Measurements from ENCODE around the gene RHOT2. TPM values are rescaled to one million over a fixed set of nuclear protein-coding genes. Genes with fewer than 3 reads are reported as not detected.

The RHOT2 gene
- total and polyA plus RNA-seq, 9 of the 15 experiments (the other 6 are each of a cell fraction or from before 2014, with no cell fraction given): 5.0 to 373 (median 112) TPM

- TF ChIP-seq RREB1 (CRISPR knock-in tag; IDR thresholded peaks at IDR 0.05) (0 out of 2 replicates have a peak, but pooled peaks have one; percentile 11), KLF1 (tag; IDR thresholded peaks at IDR 0.05) (0 out of 2 replicates have a peak, but pooled peaks have one; percentile 3), CCNT2 (IDR thresholded peaks at IDR 0.05; ENCODE audit: borderline replicate concordance, extremely low read depth, insufficient read length, low read depth, low read length) (peak; percentile 34), ZNF197 (CRISPR knock-in tag; IDR thresholded peaks at IDR 0.05; ENCODE audit: low read depth) (no peak)
- TF ChIP-seq, protein P1, sequence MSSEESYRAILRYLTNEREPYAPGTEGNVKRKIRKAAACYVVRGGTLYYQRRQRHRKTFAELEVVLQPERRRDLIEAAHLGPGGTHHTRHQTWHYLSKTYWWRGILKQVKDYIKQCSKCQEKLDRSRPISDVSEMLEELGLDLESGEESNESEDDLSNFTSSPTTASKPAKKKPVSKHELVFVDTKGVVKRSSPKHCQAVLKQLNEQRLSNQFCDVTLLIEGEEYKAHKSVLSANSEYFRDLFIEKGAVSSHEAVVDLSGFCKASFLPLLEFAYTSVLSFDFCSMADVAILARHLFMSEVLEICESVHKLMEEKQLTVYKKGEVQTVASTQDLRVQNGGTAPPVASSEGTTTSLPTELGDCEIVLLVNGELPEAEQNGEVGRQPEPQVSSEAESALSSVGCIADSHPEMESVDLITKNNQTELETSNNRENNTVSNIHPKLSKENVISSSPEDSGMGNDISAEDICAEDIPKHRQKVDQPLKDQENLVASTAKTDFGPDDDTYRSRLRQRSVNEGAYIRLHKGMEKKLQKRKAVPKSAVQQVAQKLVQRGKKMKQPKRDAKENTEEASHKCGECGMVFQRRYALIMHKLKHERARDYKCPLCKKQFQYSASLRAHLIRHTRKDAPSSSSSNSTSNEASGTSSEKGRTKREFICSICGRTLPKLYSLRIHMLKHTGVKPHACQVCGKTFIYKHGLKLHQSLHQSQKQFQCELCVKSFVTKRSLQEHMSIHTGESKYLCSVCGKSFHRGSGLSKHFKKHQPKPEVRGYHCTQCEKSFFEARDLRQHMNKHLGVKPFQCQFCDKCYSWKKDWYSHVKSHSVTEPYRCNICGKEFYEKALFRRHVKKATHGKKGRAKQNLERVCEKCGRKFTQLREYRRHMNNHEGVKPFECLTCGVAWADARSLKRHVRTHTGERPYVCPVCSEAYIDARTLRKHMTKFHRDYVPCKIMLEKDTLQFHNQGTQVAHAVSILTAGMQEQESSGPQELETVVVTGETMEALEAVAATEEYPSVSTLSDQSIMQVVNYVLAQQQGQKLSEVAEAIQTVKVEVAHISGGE (CRISPR knock-in tag; IDR thresholded peaks at IDR 0.05): peak in 1 of 3 experiments; percentile 6; a peak in 1 of 6 replicates
Observed at GRCh38 chr16:680625-680945, 12.7 kb downstream of the RHOT2 start (continued).

All from K562 (cell line).